AG04449 (cell line): ENCODE data around the gene CALCR.

Source experiments
- CTCF ChIA-PET: fragments of 350-600 bp; formaldehyde crosslinking; extraction: SDS; loops from one replicate; lab custom pipeline; 2021; ENCODE audit warnings: antibody characterized with exemption; lab: Yijun Ruan, JAX
- POLR2A ChIA-PET: fragments of 400-600, 350-600 bp; formaldehyde crosslinking; extraction: SDS; loops from one replicate; lab custom pipeline; 2020; ENCODE audit warnings: antibody characterized with exemption, inconsistent platforms; lab: Yijun Ruan, JAX
- DNase-seq: peaks from one replicate; pipeline ENCODE4 v3.0.0-alpha.2; 2010; ENCODE audit warnings: low read depth, low spot score
- H3K4me3 ChIP-seq: 2 replicates; pipeline ENCODE4 v1.5.1; 2011; ENCODE audit warnings: low read depth, mild to moderate bottlenecking, control low read depth, low read length
- CTCF ChIP-seq: IDR thresholded peaks from one replicate; pipeline ENCODE4 v1.5.1; 2011; ENCODE audit warnings: mild to moderate bottlenecking, moderate library complexity, low read length, control low read depth, inconsistent platforms; ENCODE audit not compliant: insufficient read depth; ENCODE audit errors: missing control alignments

Gene CALCR

GRCh38 chr7:93447509-93447908 is 127.0 kb downstream of the CALCR start:
- no peak for TF ChIP-seq CTCF
- POLR2A ChIA-PET = no interaction called here
- CTCF ChIA-PET = no interaction called here
- H3K4me3 ChIP-seq = no peak overlapping the region
- no peak for DNase-seq

- DNase-seq = no peak
- H3K4me3 ChIP-seq = no peak overlapping the region
- peak; percentile 61 for TF ChIP-seq CTCF
- ChIA-PET CTCF (interaction anchor here (0.8 to 3.1 kb wide), 10 partner anchors 10 to 780 kb away, joined by 3 to 9 read pairs (median 3); no protein-coding TSS in a partner anchor), POLR2A (no interaction called here)
Observed at GRCh38 chr7:93442478-93443224, 131.9 kb downstream of the CALCR start.

GRCh38 chr7:93435791-93436190 is 138.7 kb downstream of the CALCR start:
- ChIA-PET CTCF (interaction anchor here (1.1 kb wide), 1 partner anchor 189 kb away, joined by 3 read pairs; no protein-coding TSS in a partner anchor), POLR2A (no interaction called here)
- no peak for DNase-seq
- no peak for TF ChIP-seq CTCF
- H3K4me3 ChIP-seq = no peak overlapping the region

GRCh38 chr7:93432130-93432529 is 142.4 kb downstream of the CALCR start:
- no peak overlapping the region for H3K4me3 ChIP-seq
- POLR2A ChIA-PET = no interaction called here
- no peak for DNase-seq
- CTCF ChIA-PET = no interaction called here
- TF ChIP-seq CTCF = no peak

GRCh38 chr7:93430917-93431588 is 143.5 kb downstream of the CALCR start:
- CTCF ChIA-PET = interaction anchor here (0.7 kb wide), 1 partner anchor 97 kb away, joined by 3 read pairs; no protein-coding TSS in a partner anchor
- no peak for TF ChIP-seq CTCF
- DNase-seq = no peak
- no peak overlapping the region for H3K4me3 ChIP-seq
- POLR2A ChIA-PET = no interaction called here

GRCh38 chr7:93429563-93429962 is 145.0 kb downstream of the CALCR start:
- no peak for DNase-seq
- H3K4me3 ChIP-seq = no peak overlapping the region
- ChIA-PET POLR2A (no interaction called here), CTCF (interaction anchor here (0.6 kb wide), 1 partner anchor 14 kb away, joined by 3 read pairs; no protein-coding TSS in a partner anchor)
- no peak for TF ChIP-seq CTCF
